H1 (cell line): Measurements from ENCODE around the gene NKX6-1. TPM values are rescaled to one million over a fixed set of nuclear protein-coding genes. Genes with fewer than 3 reads are reported as not detected.

Source experiments
- CTCF ChIA-PET: fragments of 300-600 bp; sonication (Branson Sonifier 250); formaldehyde crosslinking; loops from one replicate; lab custom pipeline; 2021; ENCODE audit not compliant: partially characterized antibody; lab: Charles Lee
- POLR2A ChIA-PET: fragments of 300-600 bp; sonication (Branson Sonifier 250); formaldehyde crosslinking; loops from one replicate; lab custom pipeline; 2021; ENCODE audit warnings: inconsistent platforms; ENCODE audit not compliant: partially characterized antibody; lab: Charles Lee
- DNase-seq, 2 experiments: peaks; one replicate each; pipeline versions ENCODE4 v3.0.0 to v3.0.0-alpha.2; 2010 to 2022; ENCODE audit warnings: low spot score in 2 of 2, low read depth in 1 of 2, mixed read lengths in 1 of 2
- FAIRE-seq: peaks from 2 replicates; lab custom pipeline; 2011; peaks lifted over from hg19 to GRCh38; lab: Jason Lieb, UNC
- H2AFZ ChIP-seq: 2 replicates; pipeline ENCODE4 v1.8.1; 2012; ENCODE audit warnings: low read length, inconsistent platforms
- H2AK5ac ChIP-seq: 2 replicates; pipeline ENCODE4 v1.6.1; 2013; ENCODE audit warnings: low read depth, low read length
- H2BK120ac ChIP-seq: replicated peaks from 2 replicates; pipeline ENCODE3; 2013; ENCODE audit warnings: low read depth, low read length, inconsistent platforms
- H2BK12ac ChIP-seq: 2 replicates; pipeline ENCODE4 v1.6.1; 2013; ENCODE audit warnings: low read depth, low read length
- H2BK15ac ChIP-seq: 2 replicates; pipeline ENCODE4 v1.6.1; 2013; ENCODE audit warnings: low read length
- H2BK20ac ChIP-seq: 2 replicates; pipeline ENCODE4 v1.6.1; 2013; ENCODE audit warnings: low read length
- H2BK5ac ChIP-seq: 2 replicates; pipeline ENCODE4 v1.6.1; 2013; ENCODE audit warnings: low read depth, low read length
- H3K14ac ChIP-seq: 2 replicates; pipeline ENCODE4 v1.6.1; 2013; ENCODE audit warnings: inconsistent platforms; ENCODE audit not compliant: insufficient read length
- H3K18ac ChIP-seq: 2 replicates; pipeline ENCODE4 v1.6.1; 2013; ENCODE audit warnings: low read length; ENCODE audit errors: extremely low read depth
- H3K23ac ChIP-seq: 2 replicates; pipeline ENCODE4 v1.6.1; 2013; ENCODE audit warnings: inconsistent platforms; ENCODE audit not compliant: insufficient read length
- H3K23me2 ChIP-seq: 2 replicates; pipeline ENCODE4 v1.6.1; 2013; ENCODE audit warnings: low read depth, low read length
- H3K27ac ChIP-seq: 2 replicates; pipeline ENCODE4 v1.6.1; 2011; ENCODE audit warnings: low read depth, low read length, inconsistent platforms
- H3K27me3 ChIP-seq, 4 experiments: replicated peaks in 1 of 4; 1 replicate in 1 of 4; 2 replicates in 3 of 4; pipeline versions ENCODE4 v1.6.1 to v1.8.1; 2011 to 2013; ENCODE audit warnings: low read length in 3 of 4, mild to moderate bottlenecking in 3 of 4, inconsistent platforms in 2 of 4, mixed read lengths in 2 of 4, moderate library complexity in 1 of 4; ENCODE audit not compliant: control insufficient read depth in 3 of 4, insufficient read depth in 3 of 4; ENCODE audit errors: extremely low read depth in 1 of 4
- H3K36me3 ChIP-seq, 4 experiments: 2 replicates each; pipeline versions ENCODE4 v1.6.1 to v1.8.1; 2011 to 2013; ENCODE audit warnings: mild to moderate bottlenecking in 4 of 4, low read length in 3 of 4, moderate library complexity in 2 of 4, control low read depth in 1 of 4, inconsistent platforms in 1 of 4; ENCODE audit not compliant: insufficient read depth in 4 of 4, control insufficient read depth in 2 of 4
- H3K4ac ChIP-seq: replicated peaks from 2 replicates; pipeline ENCODE3; 2013; ENCODE audit warnings: low read length, low read depth, mixed read lengths, inconsistent platforms; ENCODE audit not compliant: insufficient read length
- H3K4me1 ChIP-seq, 4 experiments: replicated peaks in 1 of 4; 1 replicate in 1 of 4; 2 replicates in 3 of 4; pipeline versions ENCODE4 v1.6.1 to v1.8.1; 2011 to 2013; ENCODE audit warnings: low read length in 3 of 4, inconsistent platforms in 2 of 4, mixed read lengths in 1 of 4; ENCODE audit not compliant: insufficient read depth in 4 of 4, control insufficient read depth in 3 of 4
- H3K4me2 ChIP-seq, 2 experiments: 2 replicates each; pipeline versions ENCODE4 v1.6.1 to v1.8.1; 2011 to 2013; ENCODE audit warnings: low read depth in 2 of 2, low read length in 2 of 2, control low read depth in 1 of 2, inconsistent platforms in 1 of 2, mild to moderate bottlenecking in 1 of 2; ENCODE audit not compliant: insufficient read depth in 1 of 2
- H3K4me3 ChIP-seq, 4 experiments: fragments of 200-600, 300-600 bp in 1 of 4; sonication (generic), shearing (Covaris generic), sonication (Bioruptor Twin) in 1 of 4; 2 replicates each; pipeline versions ENCODE4 v1.5.1 to v1.8.1; 2011 to 2016; ENCODE audit warnings: low read length in 4 of 4, low read depth in 3 of 4, control low read depth in 2 of 4, inconsistent platforms in 2 of 4, mild to moderate bottlenecking in 2 of 4, mixed read lengths in 1 of 4, moderate library complexity in 1 of 4; ENCODE audit not compliant: insufficient read depth in 2 of 4; ENCODE audit errors: extremely low read depth in 1 of 4
- H3K56ac ChIP-seq: replicated peaks from 2 replicates; pipeline ENCODE3; 2013; ENCODE audit warnings: low read depth, mild to moderate bottlenecking, mixed read lengths, low read length, inconsistent platforms; ENCODE audit not compliant: insufficient read length
- H3K79me1 ChIP-seq: 2 replicates; pipeline ENCODE4 v1.6.1; 2013; ENCODE audit warnings: low read depth, low read length, control low read depth
- H3K79me2 ChIP-seq, 2 experiments: 2 replicates each; pipeline versions ENCODE4 v1.6.1 to v1.8.1; 2012 to 2013; ENCODE audit warnings: low read length in 2 of 2, mild to moderate bottlenecking in 2 of 2, inconsistent platforms in 1 of 2; ENCODE audit not compliant: insufficient read depth in 2 of 2, control insufficient read depth in 1 of 2
- H3K9ac ChIP-seq, 4 experiments: replicated peaks in 1 of 4; 1 replicate in 1 of 4; 2 replicates in 3 of 4; pipeline versions ENCODE4 v1.6.1 to v1.8.1; 2011 to 2013; ENCODE audit warnings: low read depth in 3 of 4, low read length in 3 of 4, control low read depth in 2 of 4, mild to moderate bottlenecking in 2 of 4, moderate library complexity in 2 of 4, inconsistent platforms in 1 of 4; ENCODE audit errors: extremely low read depth in 1 of 4
- H3K9me3 ChIP-seq, 2 experiments: 2 replicates each; pipeline versions ENCODE4 v1.6.1 to v1.8.1; 2012 to 2013; ENCODE audit warnings: mild to moderate bottlenecking in 2 of 2, moderate library complexity in 2 of 2, control low read depth in 1 of 2, inconsistent platforms in 1 of 2, low read depth in 1 of 2, low read length in 1 of 2, mixed read lengths in 1 of 2; ENCODE audit not compliant: insufficient read depth in 2 of 2
- H4K20me1 ChIP-seq, 2 experiments: replicated peaks in 1 of 2; 2 replicates each; pipeline versions ENCODE3 to v1.8.1; 2011 to 2013; ENCODE audit warnings: inconsistent platforms in 2 of 2, low read length in 2 of 2, mild to moderate bottlenecking in 1 of 2; ENCODE audit not compliant: insufficient read depth in 2 of 2, control insufficient read depth in 1 of 2
- H4K5ac ChIP-seq: 2 replicates; pipeline ENCODE4 v1.6.1; 2013; ENCODE audit warnings: low read length, low read depth, mixed read lengths, inconsistent platforms; ENCODE audit not compliant: insufficient read length
- H4K8ac ChIP-seq: 2 replicates; pipeline ENCODE4 v1.8.0; 2013; ENCODE audit warnings: mild to moderate bottlenecking, moderate library complexity, low read length, inconsistent platforms; ENCODE audit not compliant: insufficient read depth; ENCODE audit errors: extremely low read depth
- H4K91ac ChIP-seq: replicated peaks from 2 replicates; pipeline ENCODE3; 2013; ENCODE audit warnings: low read length, mixed read lengths, inconsistent platforms; ENCODE audit not compliant: insufficient read length
- ASH2L ChIP-seq: fragments of 200-600, 300-600 bp; sonication (generic); IDR thresholded peaks from one replicate; pipeline ENCODE4 v1.7.1; 2017; ENCODE audit warnings: low read length
- ATF3 ChIP-seq: IDR thresholded peaks from 2 replicates; pipeline ENCODE4 v1.6.1; 2011; ENCODE audit warnings: low read depth, mild to moderate bottlenecking, low read length; ENCODE audit not compliant: insufficient read depth
- CBX8 ChIP-seq: fragments of 300-800, 300-1000 bp; sonication (generic); IDR thresholded peaks from 2 replicates; pipeline ENCODE4 v1.7.1; 2016; ENCODE audit warnings: low read depth, low read length, borderline replicate concordance
- CTBP2 ChIP-seq: IDR thresholded peaks from 2 replicates; pipeline ENCODE4 v1.7.0; 2011; ENCODE audit warnings: borderline replicate concordance, mild to moderate bottlenecking, moderate library complexity, mixed read lengths, low read length; ENCODE audit not compliant: insufficient read depth, insufficient read length
- EGR1 ChIP-seq: IDR thresholded peaks from 2 replicates; pipeline ENCODE4 v1.6.1; 2011; ENCODE audit warnings: low read depth, low read length, borderline replicate concordance
- EZH2 ChIP-seq: fragments of 200-600 bp; sonication (generic); IDR thresholded peaks from 2 replicates; pipeline ENCODE4 v1.7.1; 2012; ENCODE audit warnings: low read depth, mild to moderate bottlenecking, moderate library complexity, low read length, inconsistent platforms; ENCODE audit not compliant: severe bottlenecking
- HDAC2 ChIP-seq, 2 experiments: fragments of 300-600 bp in 1 of 2; sonication (generic) in 1 of 2; IDR thresholded peaks; 2 replicates each; pipeline ENCODE4 v1.6.1; 2011 to 2012; ENCODE audit warnings: low read depth in 2 of 2, low read length in 2 of 2, mild to moderate bottlenecking in 2 of 2, moderate library complexity in 2 of 2, borderline replicate concordance in 1 of 2, inconsistent platforms in 1 of 2
- RNF2 ChIP-seq: fragments of 200-900, 300-1000 bp; sonication (generic); IDR thresholded peaks from 2 replicates; pipeline ENCODE4 v1.7.1; 2016; ENCODE audit warnings: borderline replicate concordance, low read depth, mild to moderate bottlenecking, antibody characterized with exemption, low read length; ENCODE audit not compliant: poor library complexity, severe bottlenecking; ENCODE audit errors: missing control alignments
- SUZ12 ChIP-seq: fragments of 200-600 bp; sonication (generic); IDR thresholded peaks from 2 replicates; pipeline ENCODE4 v1.6.1; 2012; ENCODE audit warnings: mild to moderate bottlenecking, inconsistent platforms, low read length, moderate library complexity, mixed read lengths
- WGBS, 2 experiments: shearing (Covaris generic) in 1 of 2; methylation state at CpG; one replicate each; pipeline versions ENCODE4 v1.1.6 to v1.1.7; 2013 to 2015; ENCODE audit warnings: low lambda C conversion rate in 2 of 2, mixed read lengths in 2 of 2, inconsistent platforms in 1 of 2, low coverage in 1 of 2, missing lambda C conversion rate in 1 of 2; ENCODE audit not compliant: insufficient replicate concordance in 2 of 2, insufficient coverage in 1 of 2, insufficient read length in 1 of 2; ENCODE audit errors: extremely low coverage in 1 of 2, missing lambda C conversion rate in 1 of 2; 5-methylcytosine and 5-hydroxymethylcytosine counted together
- polyA plus RNA-seq, 7 experiments: library from polyadenylated mRNA; depleted of rRNA in 3 of 7; stranded (reverse) in 5 of 7; unstranded in 2 of 7; fragments of >200 nt in 5 of 7; fragments of 200-250 nt in 2 of 7; gene quantifications; 1 replicate in 5 of 7; 2 replicates in 1 of 7; 4 replicates in 1 of 7; pipeline versions ENCODE4 v1.2.1 to v1.2.3, GENCODE V29; 2011 to 2013; ENCODE audit warnings: missing spikeins in 2 of 7, mixed read lengths in 2 of 7
- total RNA-seq: library from RNA; stranded (reverse); fragmentation: NEBNext Ultra II Directional; extraction: Animal tissue kit (Norgen Biotek cat#: 25700); gene quantifications from 2 replicates; pipeline ENCODE4 v1.2.1, GENCODE V29; 2021

The NKX6-1 gene
- total and polyA plus RNA-seq, 2 of the 8 experiments (the other 6 are each of a cell fraction or from before 2014, with no cell fraction given), result 0.03 to 0.45 TPM

GRCh38 chr4:84502955-84503373 is 3.9 kb upstream of the NKX6-1 start:
- H2BK5ac ChIP-seq, result no peak overlapping the region
- peaks cover 16% of the 10 kb centered on the region; the same call in 1 of the 2 replicates for H3K23me2 ChIP-seq
- H3K9me3 ChIP-seq, result no peaks in the 10 kb centered on the region
- peaks cover 0 to 2% (median 0%) of the 10 kb centered on the region in 4 experiments; a peak in 1 of 8 replicates for H3K36me3 ChIP-seq
- TF ChIP-seq SUZ12, result peak; percentile 90
- peak; percentile 85 for TF ChIP-seq RNF2
- no peak for TF ChIP-seq CTBP2
- TF ChIP-seq EGR1, result no peak
- no peak for TF ChIP-seq HDAC2 (IDR thresholded peaks at IDR 0.05; ENCODE audit: borderline replicate concordance in 1 of 2, low read depth in 2 of 2, low read length in 2 of 2)
- 0 out of 2 replicates have a peak, but pooled peaks have one; percentile 62 for TF ChIP-seq CBX8
- peak; percentile 14 for TF ChIP-seq ASH2L
- peak; percentile 86 for TF ChIP-seq EZH2
- TF ChIP-seq ATF3, result no peak
- FAIRE-seq (peak; percentile 45), DNase-seq (no peak)
- POLR2A ChIA-PET, result interaction anchor here (1.4 kb wide), 1 partner anchor 21 kb away, joined by 5 read pairs; no protein-coding TSS in a partner anchor
- H2BK15ac ChIP-seq, result no peak overlapping the region; the same call in 1 of the 2 replicates
- no peak overlapping the region for H4K91ac ChIP-seq
- no peak overlapping the region for H3K18ac ChIP-seq
- H4K5ac ChIP-seq, result no peak overlapping the region
- H3K4me1 ChIP-seq, result peaks cover 3 to 26% (median 13%) of the 10 kb centered on the region in 4 experiments
- no peak overlapping the region for H2BK20ac ChIP-seq
- WGBS, 2 experiments, result 10% methylated on average over 18 of the region's 18 CpGs; no CpG with 5 or more reads in 1 of the 2 experiments
- H3K27me3 ChIP-seq, result peaks cover 47 to 60% (median 55%) of the 10 kb centered on the region in 4 experiments
- no peak overlapping the region for H2BK120ac ChIP-seq
- H3K4me3 ChIP-seq, result 0 out of 8 replicates have a peak overlapping the region, but pooled peaks of 1 of the 4 experiments have one; percentile 19
- no peak overlapping the region for H3K14ac ChIP-seq
- H3K4me2 ChIP-seq, result peak overlapping the region; percentile 46 to 58
- H2BK12ac ChIP-seq, result 0 out of 2 replicates have a peak overlapping the region, but pooled peaks have one; percentile 88
- no peaks in the 10 kb centered on the region for H3K79me1 ChIP-seq
- H2AK5ac ChIP-seq, result no peak overlapping the region
- H4K20me1 ChIP-seq, result peaks cover 7 to 19% of the 10 kb centered on the region in 2 experiments
- H3K27ac ChIP-seq, result no peak overlapping the region
- no peak overlapping the region for H2AFZ ChIP-seq
- no peak overlapping the region for H3K56ac ChIP-seq
- no peak overlapping the region for H3K4ac ChIP-seq
- CTCF ChIA-PET, result interaction anchor here (0.8 to 5.6 kb wide), 8 partner anchors 10 to 336 kb away, joined by 3 to 83 read pairs (median 5); no protein-coding TSS in a partner anchor
- no peak overlapping the region for H3K23ac ChIP-seq
- H4K8ac ChIP-seq, result peak overlapping the region; percentile 38; the same call in 1 of the 2 replicates
- H3K9ac ChIP-seq, result no peak overlapping the region
- no peaks in the 10 kb centered on the region for H3K79me2 ChIP-seq
